Peyer's patch (tissue), 4 donors: ENCODE measurements around the gene TFIP11.

ENCODE experiments used
- CTCF ChIP-seq, 6 experiments: fragments of 450-650 bp in 4 of 6; fragments of 200-600 bp in 2 of 6; sonication (generic) in 1 of 6; IDR thresholded peaks; one replicate each; pipeline ENCODE4 v1.5.1; 2017 to 2019; ENCODE audit warnings: antibody characterized with exemption in 6 of 6, mild to moderate bottlenecking in 3 of 6, moderate library complexity in 1 of 6
- POLR2A ChIP-seq, 2 donors: fragments of 450-650 bp; IDR thresholded peaks; one replicate each; pipeline ENCODE4 v1.5.1; 2017; ENCODE audit warnings: antibody characterized with exemption in 2 of 2, mild to moderate bottlenecking in 2 of 2, moderate library complexity in 2 of 2

- TF ChIP-seq CTCF (IDR thresholded peaks at IDR 0.05) = no peak
- TF ChIP-seq POLR2A (IDR thresholded peaks at IDR 0.05) = no peak
Measured at GRCh38 chr22:26525946-26526564, 13.8 kb upstream of the TFIP11 start.
